Measurements from ENCODE around the gene CKLF. TPM values are rescaled to one million over a fixed set of nuclear protein-coding genes. Genes with fewer than 3 reads are reported as not detected.
"Not testable (repeated sequence)": the region's sequence is repeated elsewhere in the genome, so short reads cannot be mapped to it uniquely, and the experiment has no call there.

CKLF gene
- total and polyA plus RNA-seq, 2 donors from 2014 or later = 28.7 to 42.4 TPM

- Histone ChIP-seq H3K4me1 (ENCODE audit: control insufficient read depth in 2 of 3, insufficient read depth in 2 of 3, low read depth in 1 of 3, low read length in 3 of 3) (peaks cover 6 to 63% (median 62%) of the 10 kb centered on the region in 3 donors), H3K9ac (ENCODE audit: low read length in 3 of 3) (peak overlapping the region in 1 of 3 donors; percentile 1), H3K27ac (ENCODE audit: low read depth in 2 of 2, low read length in 2 of 2) (peak overlapping the region in 1 of 2 donors; percentile 20), H3K27me3 (ENCODE audit: control insufficient read depth, insufficient read depth, low read length) (no peaks in the 10 kb centered on the region), H3K9me3 (ENCODE audit: control insufficient read depth in 2 of 3, insufficient read depth in 1 of 3, low read length in 3 of 3) (no peaks in the 10 kb centered on the region), H3K36me3 (ENCODE audit: control insufficient read depth in 2 of 3, insufficient read depth in 3 of 3, low read length in 3 of 3) (peaks cover 0 to 3% (median 2%) of the 10 kb centered on the region in 3 donors), H3K4me3 (ENCODE audit: low read length in 3 of 3) (no peak overlapping the region)
- TF ChIP-seq CTCF (IDR thresholded peaks at IDR 0.05; ENCODE audit: borderline replicate concordance, extremely low read depth, insufficient read depth) = no peak
- DNase-seq = no peak
- intact Hi-C loops (cut with DNase I) = no loop called here
- no peak for FAIRE-seq
These were observed 39.2 kb upstream of the CKLF start for GRCh38 chr16:66513111-66513723.

DNA sequence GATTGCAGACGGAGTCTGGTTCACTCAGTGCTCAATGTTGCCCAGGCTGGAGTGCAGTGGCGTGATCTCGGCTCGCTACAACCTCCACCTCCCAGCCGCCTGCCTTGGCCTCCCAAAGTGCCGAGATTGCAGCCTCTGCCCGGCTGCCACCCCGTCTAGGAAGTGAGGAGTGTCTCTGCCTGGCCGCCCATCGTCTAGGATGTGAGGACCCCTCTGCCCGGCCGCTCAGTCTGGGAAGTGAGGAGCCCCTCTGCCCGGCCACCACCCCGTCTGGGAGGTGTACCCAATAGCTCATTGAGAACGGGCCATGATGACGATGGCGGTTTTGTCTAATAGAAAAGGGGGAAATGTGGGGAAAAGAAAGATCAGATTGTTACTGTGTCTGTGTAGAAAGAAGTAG lies 38.0 kb upstream of the CKLF start:
- H3K4me3 ChIP-seq (ENCODE audit: low read length in 3 of 3); H3K27me3 ChIP-seq (ENCODE audit: control insufficient read depth, insufficient read depth, low read length); H3K36me3 ChIP-seq (ENCODE audit: control insufficient read depth in 2 of 3, insufficient read depth in 3 of 3, low read length in 3 of 3); DNase-seq; FAIRE-seq; H3K27ac ChIP-seq (ENCODE audit: low read depth in 2 of 2, low read length in 2 of 2); H3K9me3 ChIP-seq (ENCODE audit: control insufficient read depth in 2 of 3, insufficient read depth in 1 of 3, low read length in 3 of 3); H3K9ac ChIP-seq (ENCODE audit: low read length in 3 of 3); intact Hi-C loops (cut with DNase I): not testable (repeated sequence)
- H3K4me1 ChIP-seq (ENCODE audit: control insufficient read depth in 2 of 3, insufficient read depth in 2 of 3, low read depth in 1 of 3, low read length in 3 of 3) = peaks cover 6 to 59% (median 59%) of the 10 kb centered on the region in 3 donors

- FAIRE-seq; H3K4me3 ChIP-seq (ENCODE audit: low read length in 3 of 3); H3K9me3 ChIP-seq (ENCODE audit: control insufficient read depth in 2 of 3, insufficient read depth in 1 of 3, low read length in 3 of 3); DNase-seq; intact Hi-C loops (cut with DNase I); H3K36me3 ChIP-seq (ENCODE audit: control insufficient read depth in 2 of 3, insufficient read depth in 3 of 3, low read length in 3 of 3); H3K27me3 ChIP-seq (ENCODE audit: control insufficient read depth, insufficient read depth, low read length); H3K9ac ChIP-seq (ENCODE audit: low read length in 3 of 3): not testable (repeated sequence)
- H3K27ac ChIP-seq (ENCODE audit: low read depth in 2 of 2, low read length in 2 of 2) = peak overlapping the region in 1 of 2 donors; percentile 93
- H3K4me1 ChIP-seq (ENCODE audit: control insufficient read depth in 2 of 3, insufficient read depth in 2 of 3, low read depth in 1 of 3, low read length in 3 of 3) = peaks cover 6 to 60% (median 54%) of the 10 kb centered on the region in 3 donors
These were observed 37.3 kb upstream of the CKLF start for GRCh38 chr16:66514980-66515595.

DNA sequence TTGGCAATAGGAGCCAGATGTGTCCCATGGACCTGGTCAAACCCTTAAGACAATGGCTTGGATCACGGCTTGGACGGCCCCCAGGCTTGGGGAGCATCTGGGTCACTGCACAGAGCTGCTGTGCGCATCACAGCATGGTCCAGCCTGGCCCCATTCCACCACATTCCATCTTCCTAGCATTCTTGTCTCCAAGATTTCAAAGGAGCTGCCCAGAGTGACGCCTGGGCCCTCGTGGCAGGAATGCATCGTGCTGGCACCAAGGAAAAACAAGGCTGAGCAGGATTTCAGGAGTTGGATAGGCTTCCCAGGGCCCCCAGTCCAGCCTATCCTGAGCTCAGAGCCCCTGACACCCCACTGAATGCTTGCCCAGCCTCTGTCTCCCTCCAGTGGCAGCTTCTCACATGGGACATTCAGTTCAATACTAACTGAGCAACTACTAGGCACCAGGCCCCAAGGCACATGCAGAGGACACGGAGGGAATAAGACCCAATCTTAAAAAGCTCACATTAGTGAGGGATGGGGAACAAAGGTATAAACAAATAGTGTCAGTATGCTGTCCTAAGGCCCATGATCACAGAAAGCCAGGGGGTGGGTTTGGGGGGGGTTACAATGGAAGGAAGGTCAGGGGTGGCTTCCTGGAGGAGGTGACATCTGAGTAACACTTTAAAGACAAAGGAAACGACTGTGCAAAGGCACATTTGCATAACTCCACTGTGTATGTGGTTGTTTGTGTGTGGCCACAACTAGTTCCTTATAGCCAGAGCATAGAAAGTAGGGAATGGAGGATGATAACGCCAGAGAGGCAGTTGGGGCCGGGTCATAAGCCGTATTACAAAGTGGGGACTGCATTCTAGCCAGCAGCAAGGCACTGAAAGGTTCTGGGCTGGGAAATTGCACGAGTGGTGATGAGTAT lies 36.5 kb upstream of the CKLF start:
- TF ChIP-seq CTCF (IDR thresholded peaks at IDR 0.05; ENCODE audit: borderline replicate concordance, extremely low read depth, insufficient read depth) = peak; percentile 37
- peak overlapping the region; percentile 89 to 93 for H3K27ac ChIP-seq (ENCODE audit: low read depth in 2 of 2, low read length in 2 of 2)
- no peak overlapping the region for H3K4me3 ChIP-seq (ENCODE audit: low read length in 3 of 3)
- no peaks in the 10 kb centered on the region for H3K9me3 ChIP-seq (ENCODE audit: control insufficient read depth in 2 of 3, insufficient read depth in 1 of 3, low read length in 3 of 3)
- peaks cover 6 to 53% (median 48%) of the 10 kb centered on the region in 3 donors for H3K4me1 ChIP-seq (ENCODE audit: control insufficient read depth in 2 of 3, insufficient read depth in 2 of 3, low read depth in 1 of 3, low read length in 3 of 3)
- intact Hi-C loops (cut with DNase I) = no loop called here
- DNase-seq (no peak), FAIRE-seq (no peak)
- H3K9ac ChIP-seq (ENCODE audit: low read length in 3 of 3) = peak overlapping the region in 2 of 3 donors; percentile 12 to 60
- peaks cover 2 to 5% (median 3%) of the 10 kb centered on the region in 3 donors for H3K36me3 ChIP-seq (ENCODE audit: control insufficient read depth in 2 of 3, insufficient read depth in 3 of 3, low read length in 3 of 3)
- no peaks in the 10 kb centered on the region for H3K27me3 ChIP-seq (ENCODE audit: control insufficient read depth, insufficient read depth, low read length)
